H1 (cell line): Measurements from ENCODE around the gene TIMD4. TPM values are rescaled to one million over a fixed set of nuclear protein-coding genes. Genes with fewer than 3 reads are reported as not detected.

ENCODE experiments used
- JUN ChIP-seq: IDR thresholded peaks from 2 replicates; pipeline ENCODE4 v1.6.1; 2011; ENCODE audit warnings: low read depth, mild to moderate bottlenecking, improper control_type of control experiment, low read length
- SIRT6 ChIP-seq: IDR thresholded peaks from one replicate; pipeline ENCODE4 v1.7.1; 2012; ENCODE audit warnings: low read length, inconsistent platforms
- polyA plus RNA-seq, 7 experiments: library from polyadenylated mRNA; depleted of rRNA in 3 of 7; stranded (reverse) in 5 of 7; unstranded in 2 of 7; fragments of >200 nt in 5 of 7; fragments of 200-250 nt in 2 of 7; gene quantifications; 1 replicate in 5 of 7; 2 replicates in 1 of 7; 4 replicates in 1 of 7; pipeline versions ENCODE4 v1.2.1 to v1.2.3, GENCODE V29; 2011 to 2013; ENCODE audit warnings: missing spikeins in 2 of 7, mixed read lengths in 2 of 7
- total RNA-seq: library from RNA; stranded (reverse); fragmentation: NEBNext Ultra II Directional; extraction: Animal tissue kit (Norgen Biotek cat#: 25700); gene quantifications from 2 replicates; pipeline ENCODE4 v1.2.1, GENCODE V29; 2021
- TF ChIP-seq, protein P1 (sequence below): IDR thresholded peaks from 2 replicates; pipeline ENCODE4 v1.6.1; 2012; ENCODE audit warnings: low read length, inconsistent platforms

The TIMD4 gene
- total and polyA plus RNA-seq, 2 of the 8 experiments (the other 6 are each of a cell fraction or from before 2014, with no cell fraction given), result not detected

DNA sequence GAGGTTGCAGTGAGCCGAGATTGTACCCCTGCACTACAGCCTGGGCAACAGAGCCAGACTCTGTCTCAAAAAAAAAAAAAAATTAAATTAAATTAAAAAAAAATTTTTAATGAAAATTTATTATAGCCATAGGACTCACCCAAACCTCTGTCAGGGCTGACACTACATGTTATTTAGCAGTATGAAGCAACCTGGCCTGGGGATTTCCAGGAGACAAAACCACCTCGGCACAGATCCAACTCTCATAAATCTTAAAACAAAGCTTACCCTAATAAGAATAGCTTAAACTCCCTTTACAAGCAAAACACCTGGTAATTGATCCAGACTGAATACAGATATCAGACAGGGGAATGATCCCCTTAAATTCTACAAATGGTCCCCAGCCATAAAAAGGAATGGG lies 74.5 kb downstream of the TIMD4 start (continued):
- TF ChIP-seq JUN (no peak), SIRT6 (no peak)
- TF ChIP-seq, protein P1, sequence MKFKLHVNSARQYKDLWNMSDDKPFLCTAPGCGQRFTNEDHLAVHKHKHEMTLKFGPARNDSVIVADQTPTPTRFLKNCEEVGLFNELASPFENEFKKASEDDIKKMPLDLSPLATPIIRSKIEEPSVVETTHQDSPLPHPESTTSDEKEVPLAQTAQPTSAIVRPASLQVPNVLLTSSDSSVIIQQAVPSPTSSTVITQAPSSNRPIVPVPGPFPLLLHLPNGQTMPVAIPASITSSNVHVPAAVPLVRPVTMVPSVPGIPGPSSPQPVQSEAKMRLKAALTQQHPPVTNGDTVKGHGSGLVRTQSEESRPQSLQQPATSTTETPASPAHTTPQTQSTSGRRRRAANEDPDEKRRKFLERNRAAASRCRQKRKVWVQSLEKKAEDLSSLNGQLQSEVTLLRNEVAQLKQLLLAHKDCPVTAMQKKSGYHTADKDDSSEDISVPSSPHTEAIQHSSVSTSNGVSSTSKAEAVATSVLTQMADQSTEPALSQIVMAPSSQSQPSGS, result no peak
